Activated naive CD4-positive, alpha-beta T cell treated with anti-CD3 and anti-CD28 coated beads, Interleukin-2, amount 50 U/mL, for 24 hours (primary cell): ENCODE results near the gene KIAA1755.

Experiments
- H3K27ac Mint-ChIP-seq: one replicate; pipeline ENCODE4 v1.8.0; 2021; ENCODE audit warnings: mild to moderate bottlenecking, mixed read lengths
- H3K27me3 Mint-ChIP-seq: one replicate; pipeline ENCODE4 v1.8.0; 2021; ENCODE audit warnings: mixed read lengths
- H3K36me3 Mint-ChIP-seq: one replicate; pipeline ENCODE4 v1.8.0; 2021; ENCODE audit warnings: mixed read lengths
- H3K4me1 Mint-ChIP-seq: one replicate; pipeline ENCODE4 v1.8.0; 2021; ENCODE audit warnings: mixed read lengths
- H3K4me3 Mint-ChIP-seq: one replicate; pipeline ENCODE4 v1.8.0; 2021; ENCODE audit warnings: mild to moderate bottlenecking, mixed read lengths
- H3K9me3 Mint-ChIP-seq: one replicate; pipeline ENCODE4 v1.8.0; 2021; ENCODE audit warnings: mixed read lengths

Gene KIAA1755

GRCh38 chr20:38277691-38278090, 17.2 kb upstream of the KIAA1755 start:
- H3K9me3 Mint-ChIP-seq, result no peaks in the 10 kb centered on the region
- no peaks in the 10 kb centered on the region for H3K36me3 Mint-ChIP-seq
- no peak overlapping the region for H3K27ac Mint-ChIP-seq
- H3K27me3 Mint-ChIP-seq, result no peaks in the 10 kb centered on the region
- H3K4me3 Mint-ChIP-seq, result no peak overlapping the region
- H3K4me1 Mint-ChIP-seq, result no peaks in the 10 kb centered on the region

- H3K36me3 Mint-ChIP-seq, result no peaks in the 10 kb centered on the region
- H3K27ac Mint-ChIP-seq, result no peak overlapping the region
- H3K4me1 Mint-ChIP-seq, result no peaks in the 10 kb centered on the region
- H3K9me3 Mint-ChIP-seq, result no peaks in the 10 kb centered on the region
- H3K4me3 Mint-ChIP-seq, result no peak overlapping the region
- H3K27me3 Mint-ChIP-seq, result no peaks in the 10 kb centered on the region
These were observed 16.8 kb upstream of the KIAA1755 start for GRCh38 chr20:38277285-38277684.

- Mint-ChIP-seq H3K36me3 (no peaks in the 10 kb centered on the region), H3K4me1 (no peaks in the 10 kb centered on the region), H3K4me3 (no peak overlapping the region), H3K9me3 (no peaks in the 10 kb centered on the region), H3K27me3 (no peaks in the 10 kb centered on the region), H3K27ac (no peak overlapping the region)
These were observed 15.4 kb upstream of the KIAA1755 start for GRCh38 chr20:38275815-38276550.

DNA sequence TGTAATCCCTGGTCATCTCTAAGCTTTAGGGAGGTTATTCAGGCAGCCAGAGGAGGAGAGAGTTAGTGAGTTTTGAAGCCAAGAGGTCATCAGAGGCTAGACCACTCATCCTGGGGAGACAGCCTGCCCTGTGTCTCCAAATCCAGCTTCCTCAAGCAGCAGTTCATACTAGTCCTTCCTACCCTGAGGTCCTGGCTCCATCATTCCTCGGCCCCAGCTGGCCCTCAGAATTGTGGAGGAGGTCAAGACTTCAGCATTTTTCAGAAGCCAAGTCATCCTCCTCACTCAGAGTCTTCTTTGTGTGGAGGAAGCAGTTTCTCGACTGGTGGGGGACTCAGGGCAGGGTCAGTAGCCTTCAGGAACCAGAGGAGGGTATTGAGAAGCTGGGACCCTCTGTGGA, 12.4 kb upstream of the KIAA1755 start:
- Mint-ChIP-seq H3K4me3 (no peak overlapping the region), H3K9me3 (no peaks in the 10 kb centered on the region), H3K4me1 (no peaks in the 10 kb centered on the region), H3K36me3 (no peaks in the 10 kb centered on the region), H3K27me3 (peaks cover 3% of the 10 kb centered on the region), H3K27ac (no peak overlapping the region)

DNA sequence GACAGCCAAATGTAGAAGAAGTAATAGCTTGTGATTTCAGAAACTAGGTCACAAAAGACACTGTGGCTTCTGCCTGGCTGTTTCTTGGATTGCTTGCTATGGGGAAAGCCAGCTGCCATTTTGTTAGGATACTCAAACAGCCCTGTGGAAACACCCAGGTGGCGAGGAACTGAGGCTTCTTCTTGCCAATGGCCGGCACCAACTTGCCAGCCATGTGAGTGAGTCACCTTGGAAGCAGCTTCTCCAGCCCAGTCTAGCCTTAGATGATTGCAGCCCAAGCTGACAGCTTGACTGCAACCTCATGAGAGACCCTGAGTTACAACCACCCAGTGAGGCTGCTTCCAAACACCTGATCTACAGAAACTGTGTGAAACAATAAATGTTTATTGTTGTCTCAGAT, 11.9 kb upstream of the KIAA1755 start:
- no peaks in the 10 kb centered on the region for H3K9me3 Mint-ChIP-seq
- H3K27me3 Mint-ChIP-seq, result peaks cover 3% of the 10 kb centered on the region
- no peak overlapping the region for H3K4me3 Mint-ChIP-seq
- no peaks in the 10 kb centered on the region for H3K4me1 Mint-ChIP-seq
- H3K36me3 Mint-ChIP-seq, result no peaks in the 10 kb centered on the region
- H3K27ac Mint-ChIP-seq, result no peak overlapping the region

- H3K4me3 Mint-ChIP-seq, result no peak overlapping the region
- H3K27me3 Mint-ChIP-seq, result peaks cover 3% of the 10 kb centered on the region
- no peak overlapping the region for H3K27ac Mint-ChIP-seq
- H3K4me1 Mint-ChIP-seq, result no peaks in the 10 kb centered on the region
- no peaks in the 10 kb centered on the region for H3K36me3 Mint-ChIP-seq
- H3K9me3 Mint-ChIP-seq, result no peaks in the 10 kb centered on the region
These were observed 11.1 kb upstream of the KIAA1755 start for GRCh38 chr20:38271608-38272120.

- Mint-ChIP-seq H3K9me3 (no peaks in the 10 kb centered on the region), H3K27ac (no peak overlapping the region), H3K4me1 (no peaks in the 10 kb centered on the region), H3K27me3 (peaks cover 3% of the 10 kb centered on the region), H3K4me3 (no peak overlapping the region), H3K36me3 (no peaks in the 10 kb centered on the region)
These were observed 10.5 kb upstream of the KIAA1755 start for GRCh38 chr20:38270869-38271605.

- H3K27me3 Mint-ChIP-seq, result peaks cover 3% of the 10 kb centered on the region
- no peaks in the 10 kb centered on the region for H3K4me1 Mint-ChIP-seq
- no peaks in the 10 kb centered on the region for H3K9me3 Mint-ChIP-seq
These were observed 9.2 kb upstream of the KIAA1755 start for GRCh38 chr20:38269715-38270114.

DNA sequence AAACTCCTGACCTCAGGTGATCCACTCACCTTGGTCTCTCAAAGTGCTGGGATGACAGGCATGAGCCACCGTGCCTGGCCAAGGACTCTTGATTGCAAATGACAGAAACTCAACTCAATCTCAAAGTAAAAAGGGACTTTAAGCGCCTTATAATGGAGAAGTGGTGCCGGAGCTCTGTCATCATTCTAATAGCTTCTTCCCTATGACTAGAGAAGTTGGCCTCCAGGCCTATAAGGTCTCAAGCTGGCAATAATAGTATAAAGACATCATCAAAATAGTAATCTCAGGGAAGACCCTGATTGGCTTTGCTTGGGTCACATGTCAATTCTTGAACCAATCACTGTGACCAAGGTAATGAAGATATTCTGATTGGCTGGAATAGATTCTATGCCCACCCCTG, 8.5 kb upstream of the KIAA1755 start:
- no peaks in the 10 kb centered on the region for H3K36me3 Mint-ChIP-seq
- no peak overlapping the region for H3K27ac Mint-ChIP-seq
- peaks cover 3% of the 10 kb centered on the region for H3K27me3 Mint-ChIP-seq
- no peaks in the 10 kb centered on the region for H3K4me1 Mint-ChIP-seq
- no peak overlapping the region for H3K4me3 Mint-ChIP-seq
- H3K9me3 Mint-ChIP-seq, result no peaks in the 10 kb centered on the region

More at GRCh38 chr20:38269715-38270114, 9.2 kb upstream of the KIAA1755 start:
- Mint-ChIP-seq H3K36me3 (no peaks in the 10 kb centered on the region), H3K27ac (no peak overlapping the region), H3K4me3 (no peak overlapping the region)

GRCh38 chr20:38267901-38268514, 7.5 kb upstream of the KIAA1755 start:
- no peak overlapping the region for H3K4me3 Mint-ChIP-seq
- no peaks in the 10 kb centered on the region for H3K9me3 Mint-ChIP-seq
- peaks cover 3% of the 10 kb centered on the region for H3K27me3 Mint-ChIP-seq
- no peaks in the 10 kb centered on the region for H3K36me3 Mint-ChIP-seq
- H3K27ac Mint-ChIP-seq, result no peak overlapping the region
- no peaks in the 10 kb centered on the region for H3K4me1 Mint-ChIP-seq

- Mint-ChIP-seq H3K27ac (no peak overlapping the region), H3K27me3 (peaks cover 5% of the 10 kb centered on the region), H3K36me3 (no peaks in the 10 kb centered on the region), H3K4me3 (no peak overlapping the region), H3K9me3 (no peaks in the 10 kb centered on the region), H3K4me1 (no peaks in the 10 kb centered on the region)
These were observed 6.8 kb upstream of the KIAA1755 start for GRCh38 chr20:38267296-38267695.

GRCh38 chr20:38266426-38266825, 5.9 kb upstream of the KIAA1755 start:
- Mint-ChIP-seq H3K4me1 (no peaks in the 10 kb centered on the region), H3K27me3 (peaks cover 7% of the 10 kb centered on the region), H3K36me3 (no peaks in the 10 kb centered on the region), H3K4me3 (no peak overlapping the region), H3K27ac (no peak overlapping the region), H3K9me3 (no peaks in the 10 kb centered on the region)

- H3K36me3 Mint-ChIP-seq, result no peaks in the 10 kb centered on the region
- peaks cover 27% of the 10 kb centered on the region for H3K27me3 Mint-ChIP-seq
- peaks cover 5% of the 10 kb centered on the region for H3K4me1 Mint-ChIP-seq
- H3K27ac Mint-ChIP-seq, result no peak overlapping the region
- no peaks in the 10 kb centered on the region for H3K9me3 Mint-ChIP-seq
- no peak overlapping the region for H3K4me3 Mint-ChIP-seq
These were observed 2.4 kb upstream of the KIAA1755 start for GRCh38 chr20:38262931-38263330.

DNA sequence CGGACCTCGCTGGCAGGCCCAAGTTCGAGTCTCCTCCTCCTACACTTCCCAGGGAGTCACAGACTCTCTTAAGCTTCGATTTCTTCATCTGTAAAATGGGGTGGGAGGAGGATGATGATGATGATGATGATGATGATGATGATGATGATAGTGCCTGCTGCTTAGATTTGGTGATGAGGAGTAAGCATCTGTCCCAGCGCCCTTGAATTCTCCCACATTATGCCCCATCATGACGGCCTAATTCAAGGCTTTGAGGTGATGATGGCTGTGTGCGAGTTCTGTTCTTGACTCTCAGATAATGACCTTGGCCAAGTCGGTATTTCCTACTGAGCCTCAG, 487 bp upstream of the KIAA1755 start:
- H3K4me1 Mint-ChIP-seq, result peaks cover 5% of the 10 kb centered on the region
- H3K9me3 Mint-ChIP-seq, result no peaks in the 10 kb centered on the region
- H3K27ac Mint-ChIP-seq, result no peak overlapping the region
- H3K4me3 Mint-ChIP-seq, result no peak overlapping the region
- peaks cover 32% of the 10 kb centered on the region for H3K27me3 Mint-ChIP-seq
- H3K36me3 Mint-ChIP-seq, result no peaks in the 10 kb centered on the region

DNA sequence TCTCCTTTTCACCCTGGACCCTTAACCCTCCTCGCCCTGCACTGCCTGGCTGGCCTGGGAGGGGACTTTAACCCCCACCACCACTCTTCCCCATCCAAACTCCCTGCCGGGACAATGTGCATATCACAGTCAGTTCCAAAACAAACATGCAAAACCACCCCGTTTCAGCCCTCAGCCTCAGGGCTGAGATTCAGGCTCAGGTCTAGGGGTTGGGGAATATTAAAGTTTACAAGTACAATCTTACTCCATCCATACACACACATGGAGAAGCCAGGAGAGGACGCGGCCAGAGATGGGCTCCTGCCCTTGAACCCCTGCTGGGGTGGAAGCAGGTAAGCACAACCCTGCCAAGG, 534 bp downstream of the KIAA1755 start:
- Mint-ChIP-seq H3K4me1 (peaks cover 5% of the 10 kb centered on the region), H3K27me3 (peaks cover 32% of the 10 kb centered on the region), H3K4me3 (no peak overlapping the region)

GRCh38 chr20:38258545-38259215, 1.9 kb downstream of the KIAA1755 start:
- H3K36me3 Mint-ChIP-seq, result no peaks in the 10 kb centered on the region
- no peak overlapping the region for H3K4me3 Mint-ChIP-seq
- H3K27me3 Mint-ChIP-seq, result peaks cover 32% of the 10 kb centered on the region

More for the DNA sequence above, 534 bp downstream of the KIAA1755 start:
- no peaks in the 10 kb centered on the region for H3K9me3 Mint-ChIP-seq
- no peak overlapping the region for H3K27ac Mint-ChIP-seq
- H3K36me3 Mint-ChIP-seq, result no peaks in the 10 kb centered on the region

More at GRCh38 chr20:38258545-38259215, 1.9 kb downstream of the KIAA1755 start:
- H3K4me1 Mint-ChIP-seq, result peaks cover 5% of the 10 kb centered on the region
- no peaks in the 10 kb centered on the region for H3K9me3 Mint-ChIP-seq
- no peak overlapping the region for H3K27ac Mint-ChIP-seq
